CD14-positive monocyte (primary cell): ENCODE data around the gene C17orf100. TPM values are rescaled to one million over a fixed set of nuclear protein-coding genes. Genes with fewer than 3 reads are reported as not detected.

Experiments
- DNase-seq, 3 donors: peaks; one replicate each; pipeline ENCODE4 v3.0.0-alpha.2; 2011 to 2022
- H2AFZ ChIP-seq: 2 replicates; pipeline ENCODE4 v1.6.0; 2012; ENCODE audit warnings: mild to moderate bottlenecking, low read depth, low read length, inconsistent platforms; ENCODE audit not compliant: insufficient read depth, poor library complexity, severe bottlenecking
- H3K27ac ChIP-seq, 2 donors: 1 replicate in 1 of 2; 2 replicates in 1 of 2; pipeline ENCODE4 v1.5.1; 2012 to 2013; ENCODE audit warnings: low read length in 2 of 2, control low read depth in 1 of 2, inconsistent platforms in 1 of 2, low read depth in 1 of 2, mild to moderate bottlenecking in 1 of 2
- H3K27me3 ChIP-seq, 2 donors: one replicate each; pipeline versions ENCODE4 v1.6.0 to v1.6.1; 2011 to 2013; ENCODE audit warnings: low read length in 2 of 2; ENCODE audit not compliant: control insufficient read depth in 2 of 2, insufficient read depth in 2 of 2
- H3K36me3 ChIP-seq, 2 donors: replicated peaks in 1 of 2; 1 replicate in 1 of 2; 2 replicates in 1 of 2; pipeline versions ENCODE4 v1.5.1 to v1.6.1; 2012 to 2013; ENCODE audit warnings: low read length in 2 of 2, control low read depth in 1 of 2, inconsistent platforms in 1 of 2, mild to moderate bottlenecking in 1 of 2; ENCODE audit not compliant: insufficient read depth in 2 of 2, control insufficient read depth in 1 of 2
- H3K4me1 ChIP-seq, 2 donors: 1 replicate in 1 of 2; 2 replicates in 1 of 2; pipeline versions ENCODE4 v1.5.1 to v1.6.1; 2012 to 2013; ENCODE audit warnings: low read length in 2 of 2, control low read depth in 1 of 2, inconsistent platforms in 1 of 2, mild to moderate bottlenecking in 1 of 2, moderate library complexity in 1 of 2; ENCODE audit not compliant: insufficient read depth in 2 of 2, control insufficient read depth in 1 of 2
- H3K4me2 ChIP-seq: replicated peaks from 2 replicates; pipeline ENCODE3; 2012; ENCODE audit warnings: low read length, moderate library complexity, mild to moderate bottlenecking; ENCODE audit not compliant: poor library complexity, severe bottlenecking; ENCODE audit errors: extremely low read depth
- H3K4me3 ChIP-seq, 3 experiments: fragments of 200-600 bp in 1 of 3; sonication (generic) in 1 of 3; replicated peaks in 1 of 3; 1 replicate in 2 of 3; 2 replicates in 1 of 3; pipeline ENCODE4 v1.5.1; 2011 to 2013; ENCODE audit warnings: low read length in 3 of 3, mild to moderate bottlenecking in 3 of 3, control low read depth in 2 of 3, low read depth in 2 of 3, inconsistent platforms in 1 of 3, moderate library complexity in 1 of 3
- H3K79me2 ChIP-seq: 2 replicates; pipeline ENCODE4 v1.6.0; 2012; ENCODE audit warnings: mild to moderate bottlenecking, control low read depth, inconsistent platforms, low read length, moderate library complexity; ENCODE audit not compliant: insufficient read depth
- H3K9ac ChIP-seq: 2 replicates; pipeline ENCODE4 v1.6.0; 2017; ENCODE audit warnings: low read length, mild to moderate bottlenecking; ENCODE audit not compliant: insufficient read depth, poor library complexity, severe bottlenecking
- H3K9me3 ChIP-seq, 2 donors: replicated peaks in 1 of 2; 1 replicate in 1 of 2; 2 replicates in 1 of 2; pipeline versions ENCODE4 v1.5.1 to v1.6.1; 2012 to 2013; ENCODE audit warnings: low read length in 2 of 2, control low read depth in 1 of 2; ENCODE audit not compliant: control insufficient read depth in 1 of 2, insufficient read depth in 1 of 2
- H4K20me1 ChIP-seq: 2 replicates; pipeline ENCODE4 v1.6.0; 2012; ENCODE audit warnings: mild to moderate bottlenecking, low read length, control low read depth, moderate library complexity; ENCODE audit not compliant: insufficient read depth
- H3K27ac Mint-ChIP-seq, 7 donors: one replicate each; pipeline ENCODE4 v1.8.0; 2020; ENCODE audit warnings: mild to moderate bottlenecking in 7 of 7, mixed read lengths in 7 of 7, moderate library complexity in 6 of 7, inconsistent platforms in 2 of 7
- H3K27me3 Mint-ChIP-seq, 3 donors: one replicate each; pipeline ENCODE4 v1.8.0; 2021 to 2022; ENCODE audit warnings: low read depth in 3 of 3, mild to moderate bottlenecking in 3 of 3, mixed read lengths in 3 of 3, moderate library complexity in 3 of 3, inconsistent platforms in 1 of 3
- H3K36me3 Mint-ChIP-seq, 2 donors: one replicate each; pipeline ENCODE4 v1.8.0; 2020; ENCODE audit warnings: mixed read lengths in 2 of 2, inconsistent platforms in 1 of 2, mild to moderate bottlenecking in 1 of 2
- H3K4me1 Mint-ChIP-seq: one replicate; pipeline ENCODE4 v1.8.0; 2020; ENCODE audit warnings: mild to moderate bottlenecking, mixed read lengths
- H3K4me3 Mint-ChIP-seq, 2 donors: one replicate each; pipeline ENCODE4 v1.8.0; 2020; ENCODE audit warnings: mild to moderate bottlenecking in 2 of 2, mixed read lengths in 2 of 2, moderate library complexity in 1 of 2
- H3K9me3 Mint-ChIP-seq, 7 donors: one replicate each; pipeline ENCODE4 v1.8.0; 2020 to 2022; ENCODE audit warnings: mixed read lengths in 7 of 7, mild to moderate bottlenecking in 6 of 7, moderate library complexity in 6 of 7, inconsistent platforms in 2 of 7
- CTCF ChIP-seq: fragments of 200-600 bp; IDR thresholded peaks from one replicate; pipeline ENCODE4 v1.8.0; 2022; ENCODE audit warnings: antibody characterized with exemption, mild to moderate bottlenecking
- WGBS: methylation state at CpG from one replicate; pipeline ENCODE4 v1.1.5; 2013; ENCODE audit warnings: missing lambda C conversion rate; ENCODE audit not compliant: insufficient coverage; 5-methylcytosine and 5-hydroxymethylcytosine counted together
- intact Hi-C, 2 donors: fragments of 100-400 bp; cut with micrococcal nuclease; formaldehyde crosslinking; loops; one replicate each; pipeline versions ENCODE4 v1.15.0 to v1.15.1; 2023
- polyA minus RNA-seq: library from RNA; depleted of rRNA, polyadenylated mRNA; stranded (reverse); fragments of >200 nt; gene quantifications from 2 replicates; pipeline ENCODE4 v1.2.3, GENCODE V29; 2012
- polyA plus RNA-seq, 3 donors: library from polyadenylated mRNA; depleted of rRNA in 1 of 3; unstranded in 2 of 3; stranded (reverse) in 1 of 3; fragments of 300-500 nt in 2 of 3; fragments of >200 nt in 1 of 3; fragmentation: Illumina TruSeq in 2 of 3; gene quantifications; 1 replicate in 2 of 3; 2 replicates in 1 of 3; pipeline ENCODE4 v1.2.3, GENCODE V29; 2012 to 2021
- total RNA-seq, 12 experiments: library from RNA in 1 of 12; stranded (reverse) in 1 of 12; fragments of 120-200 nt in 1 of 12; gene quantifications; one replicate each; pipeline ENCODE4 v1.2.4 and lab custom pipeline; 2013 to 2026; ENCODE audit warnings: mixed read lengths in 6 of 12, inconsistent platforms in 1 of 12

The C17orf100 gene
- total RNA-seq (2013), result 0.77 TPM
- polyA plus RNA-seq, result 1 to 10 TPM in 2 of 3 donors, under 1 TPM in 1; 0.51 to 1.8 (median 1.2) TPM
- polyA minus RNA-seq, result 0.72 and 0.83 TPM in 2 replicates
- 0.46 to 2.5 (median 1.1) reads per million in 11 experiments for total RNA-seq (lab: John Stamatoyannopoulos, UW)

- H3K9me3 ChIP-seq, result no peaks in the 10 kb centered on the region
- no peak for TF ChIP-seq CTCF
- peak within 1 kb of the TSS; percentile 91 to 99 for H3K27ac ChIP-seq
- Mint-ChIP-seq H3K9me3 (peaks cover 0 to 14% (median 3%) of the 10 kb centered on the region in 7 donors), H3K27me3 (peaks cover 41 to 44% (median 42%) of the 10 kb centered on the region in 3 donors), H3K4me3 (peak within 1 kb of the TSS; percentile 96 to 99), H3K27ac (peak within 1 kb of the TSS; percentile 98 to 100 (median 99)), H3K36me3 (peaks cover 44 to 48% of the 10 kb centered on the region in 2 donors), H3K4me1 (peaks cover 52% of the 10 kb centered on the region)
- peaks cover 0 to 31% of the 10 kb centered on the region in 2 donors for H3K36me3 ChIP-seq
- intact Hi-C loops, result loop anchor here in 1 of 2 donors (5.0 kb wide), 1 partner anchor 361 kb away; the partner anchor contains the start of gene RNASEK
- peak within 1 kb of the TSS; percentile 75 to 96 (median 95) for H3K4me3 ChIP-seq
- peaks cover 36 to 42% of the 10 kb centered on the region in 2 donors for H3K27me3 ChIP-seq
- peaks cover 32% of the 10 kb centered on the region for H3K79me2 ChIP-seq
- DNase-seq, result peak; percentile 96 to 97 (median 96)
- WGBS, result under 1% methylated on average over 32 of the region's 35 CpGs
- H2AFZ ChIP-seq, result peak within 1 kb of the TSS; percentile 99
- H3K9ac ChIP-seq, result peak within 1 kb of the TSS; percentile 90
- H3K4me1 ChIP-seq, result peaks cover 29 to 41% of the 10 kb centered on the region in 2 donors
- H3K4me2 ChIP-seq, result peak within 1 kb of the TSS; percentile 93
- peaks cover 23% of the 10 kb centered on the region for H4K20me1 ChIP-seq
These were observed at the start of gene C17orf100, which contains the start of gene MED31 for GRCh38 chr17:6651354-6651918. Gene C17orf100 (plus strand): TSS chr17:6651762. CDS start chr17:6651914, 152 bp downstream. Gene MED31 (minus strand): TSS chr17:6651605. CDS start chr17:6651528, 77 bp downstream.

- peaks cover 30 to 35% of the 10 kb centered on the region in 2 donors for H3K4me1 ChIP-seq
- H3K36me3 Mint-ChIP-seq, result peaks cover 55 to 56% of the 10 kb centered on the region in 2 donors
These were observed 49.4 kb upstream of the C17orf100 start for GRCh38 chr17:6602141-6602540.

More at GRCh38 chr17:6602141-6602540, 49.4 kb upstream of the C17orf100 start:
- Histone ChIP-seq H3K4me2 (no peak overlapping the region), H2AFZ (no peak overlapping the region), H3K36me3 (peaks cover 30 to 53% of the 10 kb centered on the region in 2 donors), H3K9me3 (no peaks in the 10 kb centered on the region), H3K4me3 (no peak overlapping the region), H3K27ac (no peak overlapping the region), H3K27me3 (no peaks in the 10 kb centered on the region), H3K79me2 (no peaks in the 10 kb centered on the region), H3K9ac (no peak overlapping the region), H4K20me1 (no peaks in the 10 kb centered on the region)
- H3K4me3 Mint-ChIP-seq, result no peak overlapping the region
- H3K27me3 Mint-ChIP-seq, result peaks cover 0 to 3% (median 0%) of the 10 kb centered on the region in 3 donors
- H3K9me3 Mint-ChIP-seq, result no peaks in the 10 kb centered on the region
- intact Hi-C loops, result no loop called here
- TF ChIP-seq CTCF, result no peak
- no CpG with 5 or more reads among the region's 2 CpGs for WGBS
- H3K4me1 Mint-ChIP-seq, result peaks cover 38% of the 10 kb centered on the region
- DNase-seq, result no peak
- no peak overlapping the region for H3K27ac Mint-ChIP-seq
